Brain microvascular endothelial cell (primary cell): Measurements from ENCODE around the gene MEGF10.

Experiments used
- DNase-seq: peaks from one replicate; pipeline ENCODE4 v3.0.0-alpha.2; 2020
- H3K27ac ChIP-seq: fragments of 250-450 bp; sonication (Bioruptor Pico); 2 replicates; pipeline ENCODE4 v1.5.1; 2020; ENCODE audit warnings: mild to moderate bottlenecking, moderate library complexity
- H3K27me3 ChIP-seq: fragments of 250-450 bp; sonication (Bioruptor Pico); replicated peaks from 2 replicates; pipeline ENCODE4 v1.5.1; 2020; ENCODE audit warnings: mild to moderate bottlenecking
- H3K36me3 ChIP-seq: fragments of 250-450 bp; sonication (Bioruptor Pico); replicated peaks from 2 replicates; pipeline ENCODE4 v1.5.1; 2020; ENCODE audit warnings: mild to moderate bottlenecking
- H3K4me3 ChIP-seq: 2 replicates; pipeline ENCODE4 v1.5.1; 2011; ENCODE audit warnings: low read depth, mild to moderate bottlenecking, control low read depth, low read length, moderate library complexity
- in situ Hi-C: cut with HindIII; loops from 2 replicates; pipeline ENCODE4 v1.10.0; 2017; ENCODE audit warnings: low sequenced_read_pairs, low pct_ligation_motif_present
- TF ChIP-seq, protein P1 (sequence below): IDR thresholded peaks from 2 replicates; pipeline ENCODE4 v1.5.1; 2011; ENCODE audit warnings: low read depth, mild to moderate bottlenecking, moderate library complexity, low read length, control low read depth, inconsistent platforms; ENCODE audit errors: missing control alignments

Gene MEGF10

DNA sequence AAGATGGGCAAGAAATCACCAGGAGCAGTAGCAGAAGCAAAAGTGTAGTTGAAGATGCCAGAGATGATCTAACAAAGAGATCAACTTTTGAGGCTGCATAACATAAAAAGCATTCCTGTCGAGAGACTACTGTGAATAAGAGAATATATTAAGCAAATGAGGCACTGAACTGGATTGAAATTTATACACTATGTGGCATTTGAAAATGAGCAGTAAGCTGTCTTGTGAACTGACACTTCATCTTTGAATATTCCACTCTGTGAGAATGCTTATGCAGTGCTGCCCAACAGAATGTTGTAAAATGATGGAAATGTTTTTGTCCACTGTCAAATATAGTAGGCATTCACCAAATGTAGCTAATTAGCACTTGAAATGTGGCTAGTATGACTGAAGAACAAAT lies 208.0 kb downstream of the MEGF10 start:
- Histone ChIP-seq H3K27ac (no peak overlapping the region), H3K4me3 (no peak overlapping the region), H3K36me3 (no peaks in the 10 kb centered on the region), H3K27me3 (no peaks in the 10 kb centered on the region)
- no peak for DNase-seq
- TF ChIP-seq, protein P1, sequence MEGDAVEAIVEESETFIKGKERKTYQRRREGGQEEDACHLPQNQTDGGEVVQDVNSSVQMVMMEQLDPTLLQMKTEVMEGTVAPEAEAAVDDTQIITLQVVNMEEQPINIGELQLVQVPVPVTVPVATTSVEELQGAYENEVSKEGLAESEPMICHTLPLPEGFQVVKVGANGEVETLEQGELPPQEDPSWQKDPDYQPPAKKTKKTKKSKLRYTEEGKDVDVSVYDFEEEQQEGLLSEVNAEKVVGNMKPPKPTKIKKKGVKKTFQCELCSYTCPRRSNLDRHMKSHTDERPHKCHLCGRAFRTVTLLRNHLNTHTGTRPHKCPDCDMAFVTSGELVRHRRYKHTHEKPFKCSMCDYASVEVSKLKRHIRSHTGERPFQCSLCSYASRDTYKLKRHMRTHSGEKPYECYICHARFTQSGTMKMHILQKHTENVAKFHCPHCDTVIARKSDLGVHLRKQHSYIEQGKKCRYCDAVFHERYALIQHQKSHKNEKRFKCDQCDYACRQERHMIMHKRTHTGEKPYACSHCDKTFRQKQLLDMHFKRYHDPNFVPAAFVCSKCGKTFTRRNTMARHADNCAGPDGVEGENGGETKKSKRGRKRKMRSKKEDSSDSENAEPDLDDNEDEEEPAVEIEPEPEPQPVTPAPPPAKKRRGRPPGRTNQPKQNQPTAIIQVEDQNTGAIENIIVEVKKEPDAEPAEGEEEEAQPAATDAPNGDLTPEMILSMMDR: no peak
- in situ Hi-C loops: no loop called here

- Histone ChIP-seq H3K36me3 (no peaks in the 10 kb centered on the region), H3K27ac (no peak overlapping the region), H3K27me3 (peaks cover 2% of the 10 kb centered on the region), H3K4me3 (no peak overlapping the region)
- TF ChIP-seq, protein P1: no peak
- in situ Hi-C loops: no loop called here
- no peak for DNase-seq
Measured at GRCh38 chr5:127505905-127506304, 215.3 kb downstream of the MEGF10 start.

- DNase-seq: no peak
- Histone ChIP-seq H3K27me3 (peaks cover 2% of the 10 kb centered on the region), H3K36me3 (no peaks in the 10 kb centered on the region), H3K4me3 (no peak overlapping the region), H3K27ac (no peak overlapping the region)
- TF ChIP-seq, protein P1: no peak
- in situ Hi-C loops: no loop called here
Measured at GRCh38 chr5:127506616-127507015, 216.0 kb downstream of the MEGF10 start.

- Histone ChIP-seq H3K36me3 (no peaks in the 10 kb centered on the region), H3K27ac (no peak overlapping the region), H3K27me3 (peaks cover 2% of the 10 kb centered on the region), H3K4me3 (no peak overlapping the region)
- no peak for DNase-seq
- TF ChIP-seq, protein P1: no peak
- in situ Hi-C loops: no loop called here
Measured at GRCh38 chr5:127508644-127509373, 218.2 kb downstream of the MEGF10 start.
